HEK293 (cell line): ENCODE results near the gene SPTBN1.

ENCODE experiments used
- CTCF ChIA-PET: fragments of 350-600 bp; formaldehyde crosslinking; extraction: SDS; loops from one replicate; lab custom pipeline; 2021; ENCODE audit warnings: antibody characterized with exemption; lab: Yijun Ruan, JAX
- POLR2A ChIA-PET: fragments of 300-600 bp; formaldehyde crosslinking; extraction: SDS; loops from one replicate; lab custom pipeline; 2020; ENCODE audit warnings: antibody characterized with exemption, inconsistent platforms; lab: Yijun Ruan, JAX
- H3K27ac ChIP-seq: fragments of 200-500 bp; sonication (Bioruptor generic); 2 replicates; pipeline ENCODE4 v1.5.1; 2014; ENCODE audit warnings: low read depth, low read length, control low read depth, inconsistent platforms; ENCODE audit errors: extremely low read depth
- H3K36me3 ChIP-seq, 2 experiments: fragments of 200-500 bp in 1 of 2; sonication (Bioruptor generic) in 1 of 2; 1 replicate in 1 of 2; 2 replicates in 1 of 2; pipeline ENCODE4 v1.5.1; 2014 to 2017; ENCODE audit warnings: inconsistent platforms in 2 of 2, low read length in 2 of 2; ENCODE audit not compliant: control insufficient read depth in 2 of 2, insufficient read depth in 1 of 2
- H3K4me1 ChIP-seq: fragments of 200-500 bp; sonication (Bioruptor generic); 2 replicates; pipeline ENCODE4 v1.5.1; 2014; ENCODE audit warnings: mild to moderate bottlenecking, low read length, inconsistent platforms; ENCODE audit not compliant: control insufficient read depth, insufficient read depth
- H3K4me3 ChIP-seq: 2 replicates; pipeline ENCODE4 v1.5.1; 2011; ENCODE audit warnings: low read depth, mild to moderate bottlenecking, control low read depth, low read length, moderate library complexity
- H3K9me3 ChIP-seq: fragments of 200-500 bp; sonication (Bioruptor generic); 2 replicates; pipeline ENCODE4 v1.5.1; 2014; ENCODE audit warnings: low read depth, low read length, inconsistent platforms; ENCODE audit not compliant: control insufficient read depth, insufficient read depth
- BCL6B ChIP-seq: fragments of 450-650 bp; formaldehyde crosslinking; IDR thresholded peaks from 2 replicates; pipeline ENCODE4 v1.5.1; 2017; ENCODE audit warnings: missing biosample characterization, missing genetic modification characterization
- KLF1 ChIP-seq: fragments of 450-650 bp; formaldehyde crosslinking; IDR thresholded peaks from 2 replicates; pipeline ENCODE4 v1.5.1; 2016; ENCODE audit warnings: missing biosample characterization, missing genetic modification characterization
- KLF10 ChIP-seq: fragments of 450-650 bp; IDR thresholded peaks from 2 replicates; pipeline ENCODE4 v1.5.1; 2018; ENCODE audit warnings: missing biosample characterization, mild to moderate bottlenecking, missing genetic modification characterization
- KLF7 ChIP-seq: fragments of 450-650 bp; formaldehyde crosslinking; IDR thresholded peaks from 2 replicates; pipeline ENCODE4 v1.5.1; 2016; ENCODE audit warnings: missing biosample characterization, missing genetic modification characterization, borderline replicate concordance
- ZBTB20 ChIP-seq: fragments of 450-650 bp; formaldehyde crosslinking; IDR thresholded peaks from 2 replicates; pipeline ENCODE4 v1.5.1; 2016; ENCODE audit warnings: missing biosample characterization, missing genetic modification characterization
- ZBTB21 ChIP-seq: fragments of 450-650 bp; formaldehyde crosslinking; IDR thresholded peaks from 2 replicates; pipeline ENCODE4 v1.5.1; 2017; ENCODE audit warnings: missing biosample characterization, missing genetic modification characterization
- ZBTB6 ChIP-seq: fragments of 450-650 bp; formaldehyde crosslinking; IDR thresholded peaks from 2 replicates; pipeline ENCODE4 v1.5.1; 2017; ENCODE audit warnings: missing biosample characterization, missing genetic modification characterization
- ZNF114 ChIP-seq: fragments of 450-650 bp; formaldehyde crosslinking; IDR thresholded peaks from 2 replicates; pipeline ENCODE4 v1.5.0; 2017; ENCODE audit warnings: missing biosample characterization, missing genetic modification characterization
- ZNF155 ChIP-seq: fragments of 450-650 bp; formaldehyde crosslinking; IDR thresholded peaks from 2 replicates; pipeline ENCODE4 v1.5.1; 2016; ENCODE audit warnings: missing biosample characterization, missing genetic modification characterization
- ZNF169 ChIP-seq: fragments of 450-650 bp; formaldehyde crosslinking; IDR thresholded peaks from 2 replicates; pipeline ENCODE4 v1.5.1; 2016; ENCODE audit warnings: missing biosample characterization, missing genetic modification characterization
- ZNF175 ChIP-seq: fragments of 450-650 bp; formaldehyde crosslinking; IDR thresholded peaks from 2 replicates; pipeline ENCODE4 v1.5.1; 2016; ENCODE audit warnings: missing biosample characterization, missing genetic modification characterization
- ZNF214 ChIP-seq: fragments of 450-650 bp; formaldehyde crosslinking; IDR thresholded peaks from 2 replicates; pipeline ENCODE4 v1.5.1; 2017; ENCODE audit warnings: missing biosample characterization, mild to moderate bottlenecking, missing genetic modification characterization, borderline replicate concordance
- ZNF221 ChIP-seq: fragments of 450-650 bp; formaldehyde crosslinking; IDR thresholded peaks from 2 replicates; pipeline ENCODE4 v1.5.1; 2017; ENCODE audit warnings: missing biosample characterization, missing genetic modification characterization, borderline replicate concordance
- ZNF311 ChIP-seq: fragments of 450-650 bp; formaldehyde crosslinking; IDR thresholded peaks from 2 replicates; pipeline ENCODE4 v1.5.1; 2017; ENCODE audit warnings: missing biosample characterization, missing genetic modification characterization, borderline replicate concordance
- ZNF350 ChIP-seq: fragments of 450-650 bp; formaldehyde crosslinking; IDR thresholded peaks from 2 replicates; pipeline ENCODE4 v1.5.0; 2017; ENCODE audit warnings: missing biosample characterization, mild to moderate bottlenecking, missing genetic modification characterization
- ZNF366 ChIP-seq: fragments of 450-650 bp; formaldehyde crosslinking; conservative IDR thresholded peaks from 2 replicates; pipeline ENCODE4 v1.5.1; 2016; ENCODE audit warnings: missing biosample characterization, missing genetic modification characterization
- ZNF404 ChIP-seq: fragments of 450-650 bp; formaldehyde crosslinking; IDR thresholded peaks from 2 replicates; pipeline ENCODE4 v1.5.1; 2017; ENCODE audit warnings: missing biosample characterization, missing genetic modification characterization
- ZNF488 ChIP-seq: fragments of 450-650 bp; formaldehyde crosslinking; IDR thresholded peaks from 2 replicates; pipeline ENCODE4 v1.5.1; 2016; ENCODE audit warnings: missing biosample characterization, missing genetic modification characterization
- ZNF510 ChIP-seq: fragments of 450-650 bp; formaldehyde crosslinking; IDR thresholded peaks from 2 replicates; pipeline ENCODE4 v1.5.1; 2018; ENCODE audit warnings: mild to moderate bottlenecking, missing genetic modification characterization, missing biosample characterization; ENCODE audit not compliant: insufficient replicate concordance
- ZNF621 ChIP-seq: fragments of 450-650 bp; formaldehyde crosslinking; IDR thresholded peaks from 2 replicates; pipeline ENCODE4 v1.5.1; 2017; ENCODE audit warnings: missing biosample characterization, missing genetic modification characterization
- ZNF692 ChIP-seq: fragments of 450-650 bp; formaldehyde crosslinking; IDR thresholded peaks from 2 replicates; pipeline ENCODE4 v1.5.1; 2016; ENCODE audit warnings: missing biosample characterization, missing genetic modification characterization

SPTBN1 gene

GRCh38 chr2:54644236-54644635, 188.1 kb downstream of the SPTBN1 start:
- H3K9me3 ChIP-seq: no peaks in the 10 kb centered on the region
- H3K36me3 ChIP-seq: peaks cover 10 to 91% of the 10 kb centered on the region in 2 experiments
- ChIA-PET POLR2A (interaction anchor here (0.6 kb wide), 1 partner anchor 660 kb away, joined by 4 read pairs; no protein-coding TSS in a partner anchor), CTCF (no interaction called here)
- H3K4me1 ChIP-seq: no peaks in the 10 kb centered on the region; the same call in 1 of the 2 replicates
- no peak overlapping the region for H3K27ac ChIP-seq
- H3K4me3 ChIP-seq: no peak overlapping the region
- no peak for TF ChIP-seq KLF1 (tag by site-specific recombination)
- no peak for TF ChIP-seq ZNF114 (tag by site-specific recombination)
- TF ChIP-seq, all 188 proteins: peak for 0

- TF ChIP-seq BCL6B (tag by site-specific recombination): no peak
- CTCF ChIA-PET: no interaction called here
- H3K27ac ChIP-seq: no peak overlapping the region
- H3K4me3 ChIP-seq: no peak overlapping the region
- POLR2A ChIA-PET: no interaction called here
- no peaks in the 10 kb centered on the region for H3K4me1 ChIP-seq
- H3K36me3 ChIP-seq: peaks cover 21 to 93% of the 10 kb centered on the region in 2 experiments
- H3K9me3 ChIP-seq: no peaks in the 10 kb centered on the region
Measured at GRCh38 chr2:54646170-54646927, 190.2 kb downstream of the SPTBN1 start.

GRCh38 chr2:54648256-54648655, 192.1 kb downstream of the SPTBN1 start:
- POLR2A ChIA-PET: no interaction called here
- no peak overlapping the region for H3K4me3 ChIP-seq
- CTCF ChIA-PET: no interaction called here
- H3K4me1 ChIP-seq: no peaks in the 10 kb centered on the region
- no peak for TF ChIP-seq KLF10 (tag by site-specific recombination)
- no peak for TF ChIP-seq ZNF621 (tag by site-specific recombination)
- TF ChIP-seq ZNF366: no peak
- TF ChIP-seq ZNF350: no peak
- no peak for TF ChIP-seq ZNF214
- TF ChIP-seq KLF7 (tag by site-specific recombination): no peak
- no peak for TF ChIP-seq ZNF221 (tag by site-specific recombination)
- no peak for TF ChIP-seq ZNF404 (tag by site-specific recombination)
- TF ChIP-seq ZBTB6: no peak
- TF ChIP-seq ZNF175 (tag by site-specific recombination): no peak
- no peak for TF ChIP-seq ZBTB20
- no peak for TF ChIP-seq ZNF692
- TF ChIP-seq ZNF169 (tag by site-specific recombination): no peak
- TF ChIP-seq ZNF510 (tag by site-specific recombination): no peak
- TF ChIP-seq ZNF311: no peak
- TF ChIP-seq ZNF488: no peak
- TF ChIP-seq ZNF155: no peak
- no peak for TF ChIP-seq ZBTB21 (tag by site-specific recombination)
- TF ChIP-seq, all 188 proteins: peak for 0
- Histone ChIP-seq H3K9me3 (no peaks in the 10 kb centered on the region), H3K27ac (no peak overlapping the region), H3K36me3 (peaks cover 28 to 97% of the 10 kb centered on the region in 2 experiments)
